Measurements from ENCODE around the gene SORCS3. TPM values are rescaled to one million over a fixed set of nuclear protein-coding genes. Genes with fewer than 3 reads are reported as not detected.

SORCS3 gene
- total and polyA plus RNA-seq, 2 donors (not counting 1 experiment from before 2014, with no cell fraction given), result not detected

- H3K27me3 Mint-ChIP-seq, result no peaks in the 10 kb centered on the region
- Histone ChIP-seq H3K4me1 (ENCODE audit: control insufficient read depth in 2 of 2, insufficient read depth in 2 of 2, low read length in 2 of 2) (no peaks in the 10 kb centered on the region), H3K4me2 (replicated peaks; ENCODE audit: low read depth, low read length, poor library complexity, severe bottlenecking) (no peak overlapping the region), H2AFZ (ENCODE audit: insufficient read depth, low read depth, low read length, poor library complexity, severe bottlenecking) (no peak overlapping the region), H3K27me3 (replicated peaks in 1 of 4; ENCODE audit: control extremely low read depth in 1 of 4, control insufficient read depth in 3 of 4, insufficient read depth in 4 of 4, low read length in 3 of 4) (no peaks in the 10 kb centered on the region), H3K4me3 (ENCODE audit: control extremely low read depth in 1 of 5, extremely low read depth in 1 of 5, insufficient read depth in 1 of 5, low read depth in 2 of 5, low read length in 4 of 5) (no peak overlapping the region), H3K9ac (ENCODE audit: low read length) (no peak overlapping the region), H3K36me3 (replicated peaks in 1 of 2; ENCODE audit: control extremely low read depth in 1 of 2, control insufficient read depth in 1 of 2, extremely low read depth in 1 of 2, insufficient read depth in 2 of 2, low read length in 1 of 2) (no peaks in the 10 kb centered on the region), H3K27ac (ENCODE audit: low read length in 2 of 2) (no peak overlapping the region), H4K20me1 (ENCODE audit: control insufficient read depth, insufficient read depth, low read length, poor library complexity, severe bottlenecking) (no peaks in the 10 kb centered on the region), H3K9me3 (ENCODE audit: control extremely low read depth in 1 of 3, control insufficient read depth in 2 of 3, insufficient read depth in 1 of 3, low read length in 2 of 3) (no peaks in the 10 kb centered on the region), H3K79me2 (ENCODE audit: control insufficient read depth, insufficient read depth, low read length) (no peaks in the 10 kb centered on the region)
- ChIA-PET POLR2A (no interaction called here), CTCF (no interaction called here)
- no peak overlapping the region for H3K27ac Mint-ChIP-seq
- no peaks in the 10 kb centered on the region for H3K4me1 Mint-ChIP-seq
- TF ChIP-seq, protein P1, sequence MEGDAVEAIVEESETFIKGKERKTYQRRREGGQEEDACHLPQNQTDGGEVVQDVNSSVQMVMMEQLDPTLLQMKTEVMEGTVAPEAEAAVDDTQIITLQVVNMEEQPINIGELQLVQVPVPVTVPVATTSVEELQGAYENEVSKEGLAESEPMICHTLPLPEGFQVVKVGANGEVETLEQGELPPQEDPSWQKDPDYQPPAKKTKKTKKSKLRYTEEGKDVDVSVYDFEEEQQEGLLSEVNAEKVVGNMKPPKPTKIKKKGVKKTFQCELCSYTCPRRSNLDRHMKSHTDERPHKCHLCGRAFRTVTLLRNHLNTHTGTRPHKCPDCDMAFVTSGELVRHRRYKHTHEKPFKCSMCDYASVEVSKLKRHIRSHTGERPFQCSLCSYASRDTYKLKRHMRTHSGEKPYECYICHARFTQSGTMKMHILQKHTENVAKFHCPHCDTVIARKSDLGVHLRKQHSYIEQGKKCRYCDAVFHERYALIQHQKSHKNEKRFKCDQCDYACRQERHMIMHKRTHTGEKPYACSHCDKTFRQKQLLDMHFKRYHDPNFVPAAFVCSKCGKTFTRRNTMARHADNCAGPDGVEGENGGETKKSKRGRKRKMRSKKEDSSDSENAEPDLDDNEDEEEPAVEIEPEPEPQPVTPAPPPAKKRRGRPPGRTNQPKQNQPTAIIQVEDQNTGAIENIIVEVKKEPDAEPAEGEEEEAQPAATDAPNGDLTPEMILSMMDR (IDR thresholded peaks at IDR 0.05), result no peak
- no peak for TF ChIP-seq EZH2 (IDR thresholded peaks at IDR 0.05; ENCODE audit: borderline replicate concordance, insufficient read depth, low read depth, low read length, poor library complexity, severe bottlenecking)
- no peaks in the 10 kb centered on the region for H3K9me3 Mint-ChIP-seq (ENCODE audit: insufficient read depth)
- DNase-seq, result no peak
- no peak for ATAC-seq (ENCODE audit: low read depth)
- intact Hi-C loops (cut with micrococcal nuclease), result no loop called here
- no CpG with 5 or more reads among the region's 1 CpG for WGBS (ENCODE audit: insufficient coverage)
- no peak overlapping the region for H3K4me3 Mint-ChIP-seq
These were observed 468.1 kb downstream of the SORCS3 start for GRCh38 chr10:105109164-105109563.

GRCh38 chr10:105112862-105113261 lies 471.8 kb downstream of the SORCS3 start:
- CTCF ChIA-PET, result no interaction called here
- Histone ChIP-seq H4K20me1 (ENCODE audit: control insufficient read depth, insufficient read depth, low read length, poor library complexity, severe bottlenecking) (no peaks in the 10 kb centered on the region), H3K27me3 (replicated peaks in 1 of 4; ENCODE audit: control extremely low read depth in 1 of 4, control insufficient read depth in 3 of 4, insufficient read depth in 4 of 4, low read length in 3 of 4) (no peaks in the 10 kb centered on the region), H3K36me3 (replicated peaks in 1 of 2; ENCODE audit: control extremely low read depth in 1 of 2, control insufficient read depth in 1 of 2, extremely low read depth in 1 of 2, insufficient read depth in 2 of 2, low read length in 1 of 2) (no peaks in the 10 kb centered on the region), H3K9me3 (ENCODE audit: control extremely low read depth in 1 of 3, control insufficient read depth in 2 of 3, insufficient read depth in 1 of 3, low read length in 2 of 3) (no peaks in the 10 kb centered on the region), H3K27ac (ENCODE audit: low read length in 2 of 2) (no peak overlapping the region), H2AFZ (ENCODE audit: insufficient read depth, low read depth, low read length, poor library complexity, severe bottlenecking) (no peak overlapping the region), H3K4me1 (ENCODE audit: control insufficient read depth in 2 of 2, insufficient read depth in 2 of 2, low read length in 2 of 2) (no peaks in the 10 kb centered on the region), H3K4me3 (ENCODE audit: control extremely low read depth in 1 of 5, extremely low read depth in 1 of 5, insufficient read depth in 1 of 5, low read depth in 2 of 5, low read length in 4 of 5) (no peak overlapping the region), H3K79me2 (ENCODE audit: control insufficient read depth, insufficient read depth, low read length) (no peaks in the 10 kb centered on the region), H3K4me2 (replicated peaks; ENCODE audit: low read depth, low read length, poor library complexity, severe bottlenecking) (no peak overlapping the region), H3K9ac (ENCODE audit: low read length) (no peak overlapping the region)
- POLR2A ChIA-PET, result no interaction called here
- no peak for DNase-seq
- H3K4me3 Mint-ChIP-seq, result no peak overlapping the region
- intact Hi-C loops (cut with micrococcal nuclease), result no loop called here
- no peaks in the 10 kb centered on the region for H3K4me1 Mint-ChIP-seq
- 53% methylated on average over 3 of the region's 6 CpGs for WGBS (ENCODE audit: insufficient coverage)
- peaks cover 2% of the 10 kb centered on the region for H3K9me3 Mint-ChIP-seq (ENCODE audit: insufficient read depth)
- no peaks in the 10 kb centered on the region for H3K27me3 Mint-ChIP-seq
- TF ChIP-seq, protein P1 (IDR thresholded peaks at IDR 0.05), result no peak
- no peak for TF ChIP-seq EZH2 (IDR thresholded peaks at IDR 0.05; ENCODE audit: borderline replicate concordance, insufficient read depth, low read depth, low read length, poor library complexity, severe bottlenecking)
- ATAC-seq (ENCODE audit: low read depth), result no peak
- no peak overlapping the region for H3K27ac Mint-ChIP-seq

Measured in B cell (primary cell).